ENCODE measurements around the gene NTSR1.

DNA sequence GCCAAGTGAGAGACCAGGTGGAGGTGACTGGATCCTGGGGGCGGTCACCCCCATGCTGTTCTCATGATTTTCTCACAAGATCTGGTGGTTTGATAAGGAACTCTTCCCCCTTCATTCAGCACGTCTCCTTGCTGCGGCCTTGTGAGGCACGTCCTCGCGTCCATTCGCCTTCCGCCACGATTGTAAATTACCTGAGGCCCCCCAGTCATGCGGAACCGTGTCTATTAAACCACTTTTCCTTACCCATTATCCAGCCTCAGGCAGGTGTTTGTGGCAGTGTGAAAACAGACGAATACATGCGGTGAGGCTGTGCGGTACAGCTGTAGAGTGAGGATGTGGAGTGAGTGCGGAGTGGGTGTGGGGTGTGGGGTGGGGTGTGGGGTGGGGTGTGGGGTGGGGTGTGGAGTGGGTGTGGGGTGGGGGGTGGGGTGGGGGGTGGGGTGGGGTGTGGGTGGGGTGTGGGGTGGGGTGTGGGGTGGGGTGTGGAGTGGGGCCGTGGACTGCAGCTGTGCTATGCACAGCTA is 12.1 kb upstream of the NTSR1 start:
- TF ChIP-seq, protein P1, sequence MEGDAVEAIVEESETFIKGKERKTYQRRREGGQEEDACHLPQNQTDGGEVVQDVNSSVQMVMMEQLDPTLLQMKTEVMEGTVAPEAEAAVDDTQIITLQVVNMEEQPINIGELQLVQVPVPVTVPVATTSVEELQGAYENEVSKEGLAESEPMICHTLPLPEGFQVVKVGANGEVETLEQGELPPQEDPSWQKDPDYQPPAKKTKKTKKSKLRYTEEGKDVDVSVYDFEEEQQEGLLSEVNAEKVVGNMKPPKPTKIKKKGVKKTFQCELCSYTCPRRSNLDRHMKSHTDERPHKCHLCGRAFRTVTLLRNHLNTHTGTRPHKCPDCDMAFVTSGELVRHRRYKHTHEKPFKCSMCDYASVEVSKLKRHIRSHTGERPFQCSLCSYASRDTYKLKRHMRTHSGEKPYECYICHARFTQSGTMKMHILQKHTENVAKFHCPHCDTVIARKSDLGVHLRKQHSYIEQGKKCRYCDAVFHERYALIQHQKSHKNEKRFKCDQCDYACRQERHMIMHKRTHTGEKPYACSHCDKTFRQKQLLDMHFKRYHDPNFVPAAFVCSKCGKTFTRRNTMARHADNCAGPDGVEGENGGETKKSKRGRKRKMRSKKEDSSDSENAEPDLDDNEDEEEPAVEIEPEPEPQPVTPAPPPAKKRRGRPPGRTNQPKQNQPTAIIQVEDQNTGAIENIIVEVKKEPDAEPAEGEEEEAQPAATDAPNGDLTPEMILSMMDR (conservative IDR thresholded peaks at IDR 0.05; ENCODE audit: low read depth in 2 of 2) = no peak
- TF ChIP-seq EZH2phosphoT487 (IDR thresholded peaks at IDR 0.05; ENCODE audit: unreplicated experiment) (no peak), EZH2 (IDR thresholded peaks at IDR 0.05; ENCODE audit: low read depth, unreplicated experiment) (no peak), STAT1 (IDR thresholded peaks at IDR 0.05; ENCODE audit: unreplicated experiment) (no peak), NANOG (IDR thresholded peaks at IDR 0.05; ENCODE audit: borderline replicate concordance) (no peak), CREB1 (CRISPR knock-in tag; IDR thresholded peaks at IDR 0.05; ENCODE audit: low read depth) (no peak)

Data from GM23338 (cell line).